Nephron (organoid): ENCODE measurements around the gene NCF4.

Experiments used
- H3K27ac Mint-ChIP-seq, 3 experiments: 2 replicates each; pipeline ENCODE4 v1.8.0; 2020; ENCODE audit warnings: mixed read lengths in 3 of 3, mild to moderate bottlenecking in 2 of 3, moderate library complexity in 1 of 3
- H3K27me3 Mint-ChIP-seq: 2 replicates; pipeline ENCODE4 v1.8.0; 2021; ENCODE audit warnings: low read depth, mild to moderate bottlenecking, moderate library complexity, mixed read lengths
- H3K36me3 Mint-ChIP-seq: 2 replicates; pipeline ENCODE4 v1.8.0; 2020; ENCODE audit warnings: low read depth, mixed read lengths
- H3K4me1 Mint-ChIP-seq: 2 replicates; pipeline ENCODE4 v1.8.0; 2020; ENCODE audit warnings: mixed read lengths
- H3K4me3 Mint-ChIP-seq, 3 experiments: 2 replicates each; pipeline ENCODE4 v1.8.0; 2020; ENCODE audit warnings: mild to moderate bottlenecking in 3 of 3, mixed read lengths in 3 of 3, moderate library complexity in 2 of 3
- H3K9me3 Mint-ChIP-seq: 2 replicates; pipeline ENCODE4 v1.8.0; 2020; ENCODE audit warnings: mixed read lengths
- TF ChIP-seq, protein P1 (sequence below), 3 experiments: fragments of 200-600 bp; sonication (generic); IDR thresholded peaks; one replicate each; pipeline ENCODE4 v1.5.0; 2021; ENCODE audit warnings: antibody characterized with exemption in 3 of 3; ENCODE audit not compliant: unreplicated experiment in 3 of 3

The NCF4 gene

DNA sequence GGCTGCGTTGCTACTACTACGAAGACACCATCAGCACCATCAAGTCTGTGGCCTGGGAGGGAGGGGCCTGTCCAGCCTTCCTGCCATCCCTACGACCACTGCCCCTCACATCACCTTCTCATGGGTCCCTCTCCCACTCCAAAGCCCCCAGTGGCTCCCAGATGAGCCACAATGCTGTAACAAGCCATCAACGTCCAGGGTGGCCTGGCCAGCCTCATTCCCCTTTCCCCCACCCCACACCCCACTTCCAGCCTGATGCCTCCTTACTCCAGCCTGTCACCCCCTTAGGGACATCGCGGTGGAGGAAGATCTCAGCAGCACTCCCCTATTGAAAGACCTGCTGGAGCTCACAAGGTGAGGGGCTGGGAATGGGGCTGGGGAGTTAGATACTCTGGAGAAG, 14.9 kb downstream of the NCF4 start:
- Mint-ChIP-seq H3K4me1 (no peaks in the 10 kb centered on the region), H3K36me3 (no peaks in the 10 kb centered on the region), H3K4me3 (no peak overlapping the region), H3K9me3 (peaks cover 12% of the 10 kb centered on the region), H3K27me3 (peaks cover 41% of the 10 kb centered on the region), H3K27ac (no peak overlapping the region)
- TF ChIP-seq, protein P1, sequence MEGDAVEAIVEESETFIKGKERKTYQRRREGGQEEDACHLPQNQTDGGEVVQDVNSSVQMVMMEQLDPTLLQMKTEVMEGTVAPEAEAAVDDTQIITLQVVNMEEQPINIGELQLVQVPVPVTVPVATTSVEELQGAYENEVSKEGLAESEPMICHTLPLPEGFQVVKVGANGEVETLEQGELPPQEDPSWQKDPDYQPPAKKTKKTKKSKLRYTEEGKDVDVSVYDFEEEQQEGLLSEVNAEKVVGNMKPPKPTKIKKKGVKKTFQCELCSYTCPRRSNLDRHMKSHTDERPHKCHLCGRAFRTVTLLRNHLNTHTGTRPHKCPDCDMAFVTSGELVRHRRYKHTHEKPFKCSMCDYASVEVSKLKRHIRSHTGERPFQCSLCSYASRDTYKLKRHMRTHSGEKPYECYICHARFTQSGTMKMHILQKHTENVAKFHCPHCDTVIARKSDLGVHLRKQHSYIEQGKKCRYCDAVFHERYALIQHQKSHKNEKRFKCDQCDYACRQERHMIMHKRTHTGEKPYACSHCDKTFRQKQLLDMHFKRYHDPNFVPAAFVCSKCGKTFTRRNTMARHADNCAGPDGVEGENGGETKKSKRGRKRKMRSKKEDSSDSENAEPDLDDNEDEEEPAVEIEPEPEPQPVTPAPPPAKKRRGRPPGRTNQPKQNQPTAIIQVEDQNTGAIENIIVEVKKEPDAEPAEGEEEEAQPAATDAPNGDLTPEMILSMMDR (IDR thresholded peaks at IDR 0.05; ENCODE audit: unreplicated experiment in 3 of 3), result no peak

DNA sequence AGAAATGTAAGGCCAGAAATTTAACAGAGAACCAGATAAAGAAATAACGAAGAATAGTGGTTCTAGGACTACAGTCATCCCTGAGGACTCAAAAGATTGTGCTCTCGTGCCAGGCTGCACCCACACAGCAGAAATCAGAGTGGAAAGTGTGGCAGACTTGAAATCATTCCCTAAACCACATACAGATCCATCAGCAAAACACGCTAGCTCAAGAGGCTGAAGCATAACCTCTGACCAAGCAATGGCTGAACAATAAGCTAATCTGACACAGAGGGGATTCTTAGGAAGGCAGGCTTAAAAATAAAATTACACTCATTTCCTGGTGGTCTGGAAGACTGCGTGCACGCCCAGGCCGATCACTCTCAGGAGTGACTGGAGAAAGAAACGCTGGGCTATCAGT, 19.0 kb downstream of the NCF4 start:
- Mint-ChIP-seq H3K36me3 (no peaks in the 10 kb centered on the region), H3K4me1 (no peaks in the 10 kb centered on the region), H3K4me3 (no peak overlapping the region), H3K9me3 (peaks cover 23% of the 10 kb centered on the region), H3K27ac (no peak overlapping the region), H3K27me3 (peaks cover 30% of the 10 kb centered on the region)
- TF ChIP-seq, protein P1 (IDR thresholded peaks at IDR 0.05; ENCODE audit: unreplicated experiment in 3 of 3), result no peak

DNA sequence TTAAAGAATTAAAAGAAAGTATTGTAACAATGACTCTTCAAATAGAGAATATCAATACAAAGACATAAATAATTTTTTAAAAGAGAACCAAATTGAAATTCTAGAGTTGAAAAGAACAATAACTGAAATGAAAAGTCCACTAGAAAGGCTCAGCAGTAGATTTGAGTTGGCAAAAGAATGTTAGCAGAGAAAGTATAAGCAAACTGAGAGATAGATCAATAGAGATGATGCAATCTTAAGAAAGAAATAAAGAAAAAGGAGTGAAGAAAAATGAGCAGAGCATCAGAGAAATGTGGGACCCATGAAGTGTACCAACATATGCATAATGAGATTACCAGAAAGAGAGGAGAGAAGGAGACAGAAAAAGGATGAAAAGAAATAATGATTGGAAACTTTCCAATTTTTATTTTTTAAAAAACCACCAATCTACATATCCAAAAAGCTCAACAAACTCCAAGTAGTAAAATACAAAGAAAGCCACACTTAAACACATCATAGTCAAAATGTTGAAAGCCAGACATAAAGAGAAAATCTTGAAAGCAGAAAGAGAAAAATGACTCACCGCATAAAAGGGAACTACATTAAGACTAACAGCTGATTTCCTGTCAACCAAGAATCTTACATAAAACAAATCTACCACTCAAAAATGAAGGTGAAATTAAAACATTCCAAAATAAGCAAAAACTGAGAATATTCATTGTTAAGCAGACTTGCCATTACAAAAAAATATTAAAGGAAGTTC, 20.9 kb downstream of the NCF4 start:
- no peaks in the 10 kb centered on the region for H3K4me1 Mint-ChIP-seq
- H3K9me3 Mint-ChIP-seq, result peaks cover 23% of the 10 kb centered on the region
- no peak overlapping the region for H3K27ac Mint-ChIP-seq
- H3K36me3 Mint-ChIP-seq, result no peaks in the 10 kb centered on the region
- peaks cover 30% of the 10 kb centered on the region for H3K27me3 Mint-ChIP-seq
- H3K4me3 Mint-ChIP-seq, result no peak overlapping the region
- TF ChIP-seq, protein P1 (IDR thresholded peaks at IDR 0.05; ENCODE audit: unreplicated experiment in 3 of 3), result no peak

DNA sequence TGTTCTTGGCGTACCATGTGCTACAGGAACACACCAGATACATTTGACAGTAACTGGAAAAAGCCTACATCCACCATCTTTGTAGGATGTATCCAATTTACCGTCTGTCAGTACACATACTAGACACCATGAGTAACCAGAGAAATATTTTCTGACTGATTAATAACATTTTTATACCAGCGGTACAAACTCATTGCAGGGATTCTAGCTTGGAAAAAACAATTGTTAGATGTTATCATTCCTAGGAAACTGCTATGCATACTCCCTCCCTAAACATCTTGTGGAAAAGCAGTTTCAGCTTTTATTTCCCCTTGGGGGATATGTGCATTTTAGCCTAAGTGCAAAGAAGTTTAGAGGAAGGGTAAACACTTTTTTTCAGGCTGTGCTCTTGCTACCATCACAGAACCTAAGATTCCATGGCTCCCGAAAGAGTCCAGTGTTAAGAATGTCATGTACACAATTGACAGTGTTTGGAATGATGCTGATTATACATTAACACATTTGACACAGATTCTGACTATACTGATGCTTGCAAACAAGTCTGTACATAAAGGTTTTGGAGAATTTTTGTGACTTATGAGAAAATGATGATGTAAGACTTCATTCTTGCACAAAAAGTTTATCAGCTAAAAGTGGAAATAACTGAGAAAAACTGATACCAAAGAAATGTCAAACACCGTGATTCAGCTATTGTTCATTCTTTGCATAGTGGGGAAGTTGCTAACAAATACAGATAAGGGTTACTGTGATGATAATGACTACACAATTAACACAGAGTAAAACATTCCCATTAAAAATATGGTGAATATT, 23.7 kb downstream of the NCF4 start:
- Mint-ChIP-seq H3K4me3 (no peak overlapping the region), H3K36me3 (no peaks in the 10 kb centered on the region), H3K27ac (no peak overlapping the region), H3K9me3 (peaks cover 27% of the 10 kb centered on the region), H3K4me1 (no peaks in the 10 kb centered on the region), H3K27me3 (peaks cover 10% of the 10 kb centered on the region)
- TF ChIP-seq, protein P1 (IDR thresholded peaks at IDR 0.05; ENCODE audit: unreplicated experiment in 3 of 3), result no peak

DNA sequence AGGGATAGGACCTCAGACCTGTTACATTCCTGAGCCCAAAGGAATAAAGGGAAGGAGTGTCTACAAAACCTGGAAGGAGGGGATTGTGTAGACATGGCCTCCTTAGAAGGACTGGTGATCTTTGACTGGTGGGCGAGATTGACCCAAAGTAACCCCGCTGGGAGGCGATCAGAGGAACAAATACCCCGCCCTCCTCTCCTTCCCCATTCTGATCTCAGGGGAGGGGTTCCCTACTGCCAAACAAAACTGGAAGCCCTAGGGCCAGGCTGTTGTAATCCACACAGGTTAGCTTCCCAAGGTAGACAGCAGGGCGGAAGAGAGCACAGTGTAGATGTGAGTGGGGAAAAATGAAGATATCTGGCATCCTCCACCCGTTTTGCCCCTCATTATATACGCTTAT, 24.7 kb downstream of the NCF4 start:
- H3K27ac Mint-ChIP-seq, result no peak overlapping the region
- H3K36me3 Mint-ChIP-seq, result no peaks in the 10 kb centered on the region
- TF ChIP-seq, protein P1 (IDR thresholded peaks at IDR 0.05; ENCODE audit: unreplicated experiment in 3 of 3), result no peak
- H3K27me3 Mint-ChIP-seq, result peaks cover 10% of the 10 kb centered on the region
- no peak overlapping the region for H3K4me3 Mint-ChIP-seq
- peaks cover 19% of the 10 kb centered on the region for H3K9me3 Mint-ChIP-seq
- no peaks in the 10 kb centered on the region for H3K4me1 Mint-ChIP-seq
